ENCODE measurements around the gene TTLL13.

GRCh38 chr15:90294601-90295269 lies 45.4 kb downstream of the TTLL13 start:
- TF ChIP-seq CTCF (IDR thresholded peaks at IDR 0.05) (no peak), POLR2A (IDR thresholded peaks at IDR 0.05) (no peak)
